Bronchial epithelial cell (primary cell): ENCODE results near the gene SDSL. TPM values are rescaled to one million over a fixed set of nuclear protein-coding genes. Genes with fewer than 3 reads are reported as not detected.

Experiments
- DNase-seq: peaks from one replicate; pipeline ENCODE4 v3.0.0-alpha.2; 2010; ENCODE audit warnings: low read depth
- FAIRE-seq: peaks from 2 replicates; lab custom pipeline; 2011; peaks lifted over from hg19 to GRCh38; lab: Jason Lieb, UNC
- H3K27me3 ChIP-seq: 2 replicates; pipeline ENCODE4 v1.5.1; 2011; ENCODE audit warnings: low read length; ENCODE audit not compliant: control insufficient read depth, insufficient read depth
- H3K36me3 ChIP-seq: 2 replicates; pipeline ENCODE4 v1.5.1; 2011; ENCODE audit warnings: low read length; ENCODE audit not compliant: control insufficient read depth, insufficient read depth
- H3K4me3 ChIP-seq: 2 replicates; pipeline ENCODE4 v1.5.1; 2011; ENCODE audit warnings: mild to moderate bottlenecking, low read depth, low read length, control low read depth
- CTCF ChIP-seq: IDR thresholded peaks from 2 replicates; pipeline ENCODE4 v1.5.1; 2011; ENCODE audit warnings: mild to moderate bottlenecking, moderate library complexity, low read length, control low read depth, inconsistent platforms; ENCODE audit not compliant: insufficient read depth, severe bottlenecking
- total RNA-seq: library from RNA; depleted of rRNA; stranded (reverse); fragments of >200 nt; gene quantifications from 2 replicates; pipeline ENCODE4 v1.2.1, GENCODE V29; 2014

SDSL gene
- total RNA-seq, 1 donor from 2014 or later: 4.7 TPM

- DNase-seq: no peak
- FAIRE-seq: no peak
- TF ChIP-seq CTCF: no peak
- no peaks in the 10 kb centered on the region for H3K36me3 ChIP-seq
- peaks cover 77% of the 10 kb centered on the region for H3K27me3 ChIP-seq
- no peak overlapping the region for H3K4me3 ChIP-seq
These were observed 51.8 kb downstream of the SDSL start for GRCh38 chr12:113473942-113474341.

DNA sequence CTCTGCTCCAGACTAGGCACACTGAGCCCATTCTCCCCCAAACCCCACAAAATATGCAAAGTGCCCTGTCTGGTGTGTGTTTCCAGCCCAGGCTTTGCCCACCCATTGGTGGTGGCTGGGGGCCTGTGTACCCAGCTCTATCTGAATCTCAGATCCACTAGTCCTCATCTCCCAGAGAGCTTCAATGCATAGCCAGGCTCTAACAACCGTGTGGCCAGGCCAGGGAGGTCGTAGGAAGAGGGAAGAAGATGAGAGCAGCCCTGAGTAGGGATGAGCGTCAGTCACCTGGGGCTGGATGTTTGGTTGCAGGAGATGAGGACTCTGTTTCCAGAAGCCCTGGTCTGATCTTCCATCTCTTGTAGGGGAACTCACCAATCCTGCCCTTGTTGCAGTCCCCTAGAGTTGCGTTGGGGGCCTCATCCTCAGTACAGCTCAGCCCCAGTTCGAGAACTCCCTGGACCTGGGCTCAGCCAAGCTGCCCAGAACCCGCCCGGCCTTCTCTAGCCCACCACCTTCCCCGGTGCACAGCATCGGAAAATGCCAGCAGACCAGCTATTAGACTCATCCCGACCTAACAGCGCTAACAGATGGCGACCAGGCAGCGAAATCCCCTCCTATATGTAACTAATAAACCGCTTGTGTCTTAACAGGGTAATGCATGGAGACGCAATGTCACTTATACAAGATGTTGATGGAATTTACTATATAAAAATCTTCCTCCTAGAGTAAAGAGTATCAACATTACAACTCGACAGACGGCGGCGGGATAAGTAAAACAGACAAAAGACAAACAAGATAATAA, 52.7 kb downstream of the SDSL start:
- no peaks in the 10 kb centered on the region for H3K36me3 ChIP-seq
- no peak for TF ChIP-seq CTCF
- FAIRE-seq (no peak), DNase-seq (no peak)
- H3K27me3 ChIP-seq: peaks cover 78% of the 10 kb centered on the region
- H3K4me3 ChIP-seq: no peak overlapping the region

DNA sequence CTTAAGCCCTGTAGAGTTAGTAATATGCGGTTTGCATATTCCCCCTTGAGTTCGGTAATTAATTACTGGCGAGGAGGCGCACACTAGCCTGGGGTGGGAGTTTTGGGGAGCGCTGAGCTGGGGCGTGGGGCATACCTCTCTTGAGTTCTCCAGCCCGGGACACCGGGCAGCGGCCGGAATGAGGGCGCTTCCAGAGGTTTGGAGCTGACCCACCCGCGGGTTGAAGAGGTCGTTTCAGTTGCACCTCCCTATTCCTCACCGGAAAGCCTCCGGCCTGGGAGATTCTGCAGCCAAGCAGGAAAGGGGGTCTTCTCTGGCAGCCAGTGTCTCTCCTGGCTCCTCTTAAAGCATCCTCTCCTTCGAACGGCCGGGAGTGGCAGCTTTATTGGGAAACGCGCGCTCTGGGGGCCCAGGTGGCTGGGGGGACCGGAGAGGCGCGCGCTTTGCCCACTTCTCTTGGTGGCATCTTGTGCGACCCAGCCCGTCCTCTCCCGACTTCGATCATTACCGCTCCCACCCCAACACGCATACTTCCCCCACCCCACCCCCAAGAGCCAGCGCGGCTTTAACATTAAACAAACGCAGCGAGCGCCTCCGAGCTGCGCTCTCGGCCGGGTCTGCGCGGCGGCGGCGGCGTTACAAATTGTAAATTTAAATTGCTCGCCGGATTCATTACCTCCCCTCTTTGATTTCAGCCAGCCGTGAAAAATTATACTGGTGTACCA, 53.4 kb downstream of the SDSL start:
- FAIRE-seq: no peak
- no peaks in the 10 kb centered on the region for H3K36me3 ChIP-seq
- H3K27me3 ChIP-seq: peaks cover 75% of the 10 kb centered on the region
- TF ChIP-seq CTCF: no peak
- DNase-seq: no peak
- H3K4me3 ChIP-seq: no peak overlapping the region

- no peaks in the 10 kb centered on the region for H3K36me3 ChIP-seq
- no peak for FAIRE-seq
- H3K27me3 ChIP-seq: peaks cover 68% of the 10 kb centered on the region
- no peak for TF ChIP-seq CTCF
- DNase-seq: no peak
- H3K4me3 ChIP-seq: no peak overlapping the region
These were observed 54.2 kb downstream of the SDSL start for GRCh38 chr12:113476176-113476986.

GRCh38 chr12:113477171-113477841, 55.1 kb downstream of the SDSL start:
- no peak for FAIRE-seq

More at GRCh38 chr12:113477171-113477841, 55.1 kb downstream of the SDSL start:
- no peak for DNase-seq
- Histone ChIP-seq H3K36me3 (no peaks in the 10 kb centered on the region), H3K4me3 (no peak overlapping the region), H3K27me3 (peaks cover 63% of the 10 kb centered on the region)
- no peak for TF ChIP-seq CTCF
